GM12874 (cell line): ENCODE measurements around the gene FRMD5.

Experiments
- CTCF ChIP-seq: IDR thresholded peaks from 2 replicates; pipeline ENCODE4 v1.5.1; 2011; ENCODE audit warnings: low read depth, mild to moderate bottlenecking, control low read depth, low read length, moderate library complexity; ENCODE audit not compliant: insufficient read depth

The FRMD5 gene

GRCh38 chr15:44045217-44045616 is 149.9 kb downstream of the FRMD5 start:
- TF ChIP-seq CTCF = no peak

GRCh38 chr15:44038755-44039191 is 156.3 kb downstream of the FRMD5 start:
- TF ChIP-seq CTCF = no peak

DNA sequence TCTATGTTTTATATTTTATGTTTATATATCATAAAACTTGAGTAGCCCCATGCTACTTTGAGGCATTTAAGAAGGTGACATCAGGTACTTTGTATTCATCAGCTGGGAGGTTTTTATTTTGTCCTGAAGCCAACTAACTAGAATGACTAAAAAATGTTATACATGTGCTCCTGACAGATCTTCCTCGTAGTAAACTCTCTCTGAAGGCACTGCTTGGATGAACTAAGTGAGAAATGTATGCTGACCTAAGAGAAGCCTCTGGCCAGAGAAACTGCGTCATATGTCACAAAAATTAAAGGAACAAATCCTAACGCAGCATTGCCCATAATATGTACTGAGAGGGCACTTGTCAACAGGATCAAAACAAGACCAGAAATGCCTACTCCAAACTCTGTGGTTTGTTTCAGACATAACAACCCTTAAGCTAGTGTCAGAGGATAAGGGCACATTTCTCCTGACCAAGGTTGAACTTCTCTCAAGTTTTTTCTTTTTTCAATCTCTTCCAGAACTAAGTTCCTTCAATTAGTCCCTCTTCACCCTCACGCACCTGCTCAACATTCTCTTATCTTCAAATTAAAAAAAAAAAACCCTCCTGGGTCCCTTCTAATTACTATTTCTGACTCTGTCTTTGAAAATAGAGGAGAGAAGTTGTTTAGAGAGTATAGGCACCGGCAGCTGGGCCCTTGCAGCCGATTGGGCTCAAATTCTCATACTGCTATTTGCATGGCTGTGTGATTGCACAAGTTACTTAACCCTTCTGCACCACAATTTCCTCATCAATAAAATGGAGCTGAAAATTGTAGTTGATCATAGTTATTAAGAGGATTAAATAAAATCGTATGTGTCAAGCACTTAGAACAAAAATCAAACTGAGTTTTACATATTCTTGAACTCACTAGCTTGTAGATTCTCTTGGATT is 159.0 kb downstream of the FRMD5 start:
- no peak for TF ChIP-seq CTCF

DNA sequence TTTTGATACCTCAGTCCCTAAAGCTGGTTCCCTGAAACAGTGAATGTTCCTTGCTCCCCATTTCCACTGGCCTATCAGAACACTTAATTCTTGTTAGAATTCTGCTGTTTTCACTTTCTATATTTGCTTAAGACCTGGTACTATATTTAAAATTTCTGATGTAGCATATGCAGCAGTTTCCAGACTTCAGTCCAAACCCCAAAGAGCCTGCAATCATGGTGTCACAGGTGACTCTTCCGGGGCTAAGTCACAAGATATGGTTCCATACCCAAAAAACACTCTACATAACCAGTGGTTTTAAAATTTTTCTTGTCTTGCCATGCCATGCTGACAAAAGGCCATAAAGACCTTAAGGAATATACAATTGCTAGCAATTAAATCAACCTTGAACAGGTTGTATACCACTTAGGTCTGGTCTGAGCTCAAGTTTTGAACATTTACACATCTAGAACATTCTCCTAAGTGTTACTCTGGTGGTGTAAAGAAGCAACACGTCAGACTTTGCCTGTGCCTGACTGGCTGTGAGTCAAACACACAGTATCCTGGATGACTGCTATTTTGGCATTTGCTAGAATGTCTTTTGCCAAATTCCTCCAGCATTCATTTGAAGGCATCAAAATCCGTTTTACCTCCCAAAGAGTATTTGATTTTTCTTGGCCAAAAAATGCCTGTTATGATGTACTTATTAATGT is 160.0 kb downstream of the FRMD5 start:
- no peak for TF ChIP-seq CTCF

GRCh38 chr15:44034334-44034733 is 160.7 kb downstream of the FRMD5 start:
- TF ChIP-seq CTCF = no peak

DNA sequence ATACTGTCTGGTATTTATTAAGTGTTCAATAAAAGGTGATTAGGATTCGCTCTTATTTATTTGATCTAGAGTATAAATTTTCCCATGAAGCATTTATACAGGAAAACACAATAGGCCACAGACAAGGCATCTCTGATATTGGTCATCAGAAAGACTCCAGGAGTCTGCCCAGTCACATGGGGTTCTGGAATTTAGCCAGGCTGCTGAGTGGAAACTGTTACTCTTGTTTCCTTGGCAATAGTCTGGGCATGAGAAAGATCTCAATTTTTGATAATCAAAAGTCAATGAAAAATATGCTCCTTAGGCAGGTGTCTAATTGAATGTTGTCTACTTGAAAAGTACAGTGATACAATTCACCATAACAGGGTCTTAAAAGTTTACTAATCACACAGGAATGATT is 161.2 kb downstream of the FRMD5 start:
- TF ChIP-seq CTCF = no peak

GRCh38 chr15:44029940-44030568 is 165.0 kb downstream of the FRMD5 start:
- no peak for TF ChIP-seq CTCF
